ENCODE measurements around the gene MGAT4B. TPM values are rescaled to one million over a fixed set of nuclear protein-coding genes. Genes with fewer than 3 reads are reported as not detected.

MGAT4B gene
- total and polyA plus RNA-seq, 2 of the 13 experiments (the other 11 are each of a cell fraction or from before 2014, with no cell fraction given) = 93.5 to 130 TPM

- TF ChIP-seq HNRNPH1 (optimal IDR thresholded peaks at IDR 0.05; ENCODE audit: low read depth, low read length) (no peak), MAFK (conservative IDR thresholded peaks at IDR 0.05 in 1 of 2, IDR thresholded peaks at IDR 0.05 in 1 of 2; ENCODE audit: low read length in 2 of 2) (no peak), RFX3 (CRISPR knock-in tag; IDR thresholded peaks at IDR 0.05) (no peak), IRF2 (CRISPR knock-in tag; IDR thresholded peaks at IDR 0.05) (peak; percentile 39; the same call in 1 of the 2 replicates), PBX2 (CRISPR knock-in tag; IDR thresholded peaks at IDR 0.05) (no peak)
Measured at GRCh38 chr5:179825655-179826182, 19.1 kb upstream of the MGAT4B start (continued).

GRCh38 chr5:179824745-179825112 lies 18.1 kb upstream of the MGAT4B start:
- H3K9ac ChIP-seq (ENCODE audit: insufficient read depth, low read depth, low read length) = no peak overlapping the region
- peaks cover 82% of the 10 kb centered on the region for H3K4me1 ChIP-seq (ENCODE audit: insufficient read depth, low read length)
- ChIA-PET CTCF (ENCODE audit: low intra/inter-chr PET ratio, low total read pairs) (interaction anchor here (1.4 kb wide), 1 partner anchor 23 kb away, joined by 3 read pairs; no protein-coding TSS in a partner anchor), POLR2A (interaction anchor here (0.7 to 2.9 kb wide), 10 partner anchors 12 to 201 kb away, joined by 3 to 13 read pairs (median 8); partner anchors contain the start of gene HNRNPH1)
- 28% methylated on average over 3 of the region's 3 CpGs for WGBS (ENCODE audit: low lambda C conversion rate)
- in situ Hi-C loops (cut with HindIII; ENCODE audit: extremely low pct_ligation_motif_present, low pct_unique_long_range_greater_than_20kb) = no loop called here
- ATAC-seq = peak; percentile 0; the same call in 1 of the 3 replicates
- H3K27ac ChIP-seq (ENCODE audit: extremely low read length, insufficient read depth, low read length) = peak overlapping the region; percentile 62
- H3K27me3 ChIP-seq (ENCODE audit: control insufficient read depth in 1 of 2, insufficient read depth in 2 of 2, low read length in 2 of 2) = no peaks in the 10 kb centered on the region
- intact Hi-C loops (cut with micrococcal nuclease; ENCODE audit: unreplicated experiment) = no loop called here
- H4K20me1 ChIP-seq (ENCODE audit: insufficient read depth, low read length) = peaks cover 52% of the 10 kb centered on the region
- BruUV-seq (replicated peaks) = no TSS peak
- peaks cover 50% of the 10 kb centered on the region for H3K79me2 ChIP-seq (ENCODE audit: insufficient read depth, low read length)
- no peak overlapping the region for H2AFZ ChIP-seq (ENCODE audit: low read length)
- peak overlapping the region in 1 of 3 experiments; percentile 50; a peak in 2 of 6 replicates for H3K4me3 ChIP-seq (replicated peaks in 1 of 3; ENCODE audit: insufficient read depth in 1 of 3, low read depth in 2 of 3, low read length in 3 of 3)
- DNase-seq (ENCODE audit: low spot score) = no peak
- no peak for FAIRE-seq
- no peaks in the 10 kb centered on the region for H3K9me3 ChIP-seq (ENCODE audit: low read length)
- peak overlapping the region; percentile 75 for H3K4me2 ChIP-seq (ENCODE audit: low read depth, low read length)
- H3K36me3 ChIP-seq (replicated peaks in 1 of 2; ENCODE audit: control insufficient read depth in 1 of 2, insufficient read depth in 2 of 2, low read length in 2 of 2) = peaks cover 27 to 53% of the 10 kb centered on the region in 2 experiments
- TF ChIP-seq ZIK1 (CRISPR knock-in tag; IDR thresholded peaks at IDR 0.05; ENCODE audit: borderline replicate concordance, low read depth) = no peak
- TF ChIP-seq TBX3 (IDR thresholded peaks at IDR 0.05; ENCODE audit: borderline replicate concordance) = peak; percentile 38; the same call in 1 of the 2 replicates
- no peak for TF ChIP-seq ISX (CRISPR knock-in tag; conservative IDR thresholded peaks at IDR 0.05)
- 0 out of 2 replicates have a peak, but pooled peaks have one; percentile 35 for TF ChIP-seq ZNF280D (CRISPR knock-in tag; IDR thresholded peaks at IDR 0.05)
- 0 out of 2 replicates have a peak, but pooled peaks have one; percentile 16 for TF ChIP-seq THAP11 (CRISPR knock-in tag; IDR thresholded peaks at IDR 0.05)
- TF ChIP-seq SALL1 (CRISPR knock-in tag; IDR thresholded peaks at IDR 0.05) = peak; percentile 56; the same call in 1 of the 2 replicates
- peak; percentile 44; the same call in 1 of the 2 replicates for TF ChIP-seq PHF21A (CRISPR knock-in tag; IDR thresholded peaks at IDR 0.05)
- peak; percentile 88 for TF ChIP-seq ONECUT2 (CRISPR knock-in tag; IDR thresholded peaks at IDR 0.05)
- TF ChIP-seq HDAC2 (CRISPR knock-in tag; IDR thresholded peaks at IDR 0.05) = peak; percentile 45; the same call in 1 of the 2 replicates
- TF ChIP-seq PRPF4 (IDR thresholded peaks at IDR 0.05; ENCODE audit: low read depth, low read length, poor library complexity, severe bottlenecking) = no peak
- TF ChIP-seq FOXC1 (CRISPR knock-in tag; IDR thresholded peaks at IDR 0.05; ENCODE audit: borderline replicate concordance) = peak; percentile 39; the same call in 1 of the 2 replicates
- peak; percentile 88 for TF ChIP-seq FOXA3 (CRISPR knock-in tag; IDR thresholded peaks at IDR 0.05)
- TF ChIP-seq FOXO1 (CRISPR knock-in tag; IDR thresholded peaks at IDR 0.05) = peak; percentile 39; the same call in 1 of the 2 replicates
- peak; percentile 88 for TF ChIP-seq GATAD2A (CRISPR knock-in tag; IDR thresholded peaks at IDR 0.05)
- peak; percentile 64; the same call in 1 of the 2 replicates for TF ChIP-seq ZNF263 (CRISPR knock-in tag; IDR thresholded peaks at IDR 0.05)
- TF ChIP-seq SAP130 (CRISPR knock-in tag; IDR thresholded peaks at IDR 0.05; ENCODE audit: low read depth) = peak; percentile 46; the same call in 1 of the 2 replicates
- 0 out of 2 replicates have a peak, but pooled peaks have one; percentile 26 for TF ChIP-seq FOSL2 (CRISPR knock-in tag; IDR thresholded peaks at IDR 0.05)

Measured in HepG2 (cell line).